K562 (cell line): ENCODE data around the gene DEF6. TPM values are rescaled to one million over a fixed set of nuclear protein-coding genes. Genes with fewer than 3 reads are reported as not detected.

Experiments
- BCOR ChIP-seq: fragments of 450-650 bp; IDR thresholded peaks from 2 replicates; pipeline ENCODE4 v1.6.1; 2016
- BHLHE40 ChIP-seq: IDR thresholded peaks from 2 replicates; pipeline ENCODE4 v1.6.1; 2011; ENCODE audit warnings: low read length, improper control_type of control experiment
- CHD4 ChIP-seq: fragments of 200-600 bp; sonication (generic); IDR thresholded peaks from 3 replicates; pipeline ENCODE4 v1.6.1; 2012; ENCODE audit warnings: low read depth, mild to moderate bottlenecking, mixed read lengths, low read length, inconsistent platforms; ENCODE audit not compliant: insufficient read depth, insufficient replicate concordance, poor library complexity, severe bottlenecking
- FOXK1 ChIP-seq: sonication (generic); formaldehyde crosslinking; IDR thresholded peaks from 2 replicates; pipeline ENCODE4 v1.8.0; 2022; ENCODE audit warnings: missing genetic modification reagents, mild to moderate bottlenecking, borderline replicate concordance
- PHF20 ChIP-seq: fragments of 450-650 bp; IDR thresholded peaks from 2 replicates; pipeline ENCODE4 v1.6.1; 2018; ENCODE audit not compliant: partially characterized antibody
- TOE1 ChIP-seq, 2 experiments: fragments of 450-650 bp in 1 of 2; sonication (generic) in 1 of 2; formaldehyde crosslinking in 1 of 2; IDR thresholded peaks; 2 replicates each; pipeline versions ENCODE4 v1.7.1 to v1.8.0; 2016 to 2022; ENCODE audit warnings: borderline replicate concordance in 2 of 2, mild to moderate bottlenecking in 2 of 2, antibody characterized with exemption in 1 of 2, inconsistent platforms in 1 of 2, low read depth in 1 of 2, missing genetic modification reagents in 1 of 2, moderate library complexity in 1 of 2
- ZNF253 ChIP-seq: fragments of 250-450 bp; sonication (Bioruptor Pico); conservative IDR thresholded peaks from 2 replicates; pipeline ENCODE4 v1.6.1; 2021; ENCODE audit warnings: mild to moderate bottlenecking
- polyA plus RNA-seq, 8 experiments: library from polyadenylated mRNA; depleted of rRNA in 4 of 8; stranded (reverse) in 5 of 8; unstranded in 3 of 8; fragments of >200 nt; fragmentation: Nextera tagmentation in 2 of 8; fragmentation: Illumina TruSeq in 1 of 8; extraction: Ambion mirVana in 2 of 8; extraction: Trizol in 1 of 8; gene quantifications; 2 replicates each; pipeline versions ENCODE4 v1.2.1 to v1.2.3, GENCODE V29; 2011 to 2014; ENCODE audit warnings: inconsistent platforms in 1 of 8, missing spikeins in 1 of 8
- total RNA-seq, 7 experiments: library from RNA; depleted of rRNA in 6 of 7; stranded (reverse); fragments of >200 nt in 6 of 7; fragmentation: Illumina TruSeq in 2 of 7; extraction: Trizol in 2 of 7; gene quantifications; 2 replicates each; pipeline versions ENCODE4 v1.2.1 to v1.2.3, GENCODE V29; 2011 to 2021; ENCODE audit warnings: low replicate concordance in 1 of 7
- TF ChIP-seq, protein P1 (sequence below): fragments of 250-450 bp; sonication (Bioruptor Pico); IDR thresholded peaks from 2 replicates; pipeline ENCODE4 v1.8.0; 2021; ENCODE audit warnings: mild to moderate bottlenecking, moderate library complexity
- TF ChIP-seq, protein P2 (sequence below): fragments of 250-450 bp; sonication (Bioruptor Pico); IDR thresholded peaks from 2 replicates; pipeline ENCODE4 v1.8.0; 2022; ENCODE audit warnings: moderate library complexity, mild to moderate bottlenecking, inconsistent platforms
- TF ChIP-seq, protein P3 (sequence below): fragments of 200-800 bp; sonication (Bioruptor generic); IDR thresholded peaks from 2 replicates; pipeline ENCODE4 v1.6.1; 2016; ENCODE audit warnings: missing genetic modification characterization, missing compliant biosample characterization
- TF ChIP-seq, protein P4 (sequence below), 2 experiments: IDR thresholded peaks in 1 of 2; conservative IDR thresholded peaks in 1 of 2; 2 replicates each; pipeline ENCODE4 v1.6.1; 2016; ENCODE audit warnings: low read depth in 2 of 2, mild to moderate bottlenecking in 1 of 2, missing compliant biosample characterization in 1 of 2, missing genetic modification characterization in 1 of 2, moderate library complexity in 1 of 2
- TF ChIP-seq, protein P5 (sequence below): fragments of 450-650 bp; IDR thresholded peaks from one replicate; pipeline ENCODE4 v1.6.1; 2018; ENCODE audit warnings: mild to moderate bottlenecking, moderate library complexity; ENCODE audit not compliant: partially characterized antibody

The DEF6 gene
- total and polyA plus RNA-seq, 9 of the 15 experiments (the other 6 are each of a cell fraction or from before 2014, with no cell fraction given): 1.3 to 44.6 (median 22.7) TPM

DNA sequence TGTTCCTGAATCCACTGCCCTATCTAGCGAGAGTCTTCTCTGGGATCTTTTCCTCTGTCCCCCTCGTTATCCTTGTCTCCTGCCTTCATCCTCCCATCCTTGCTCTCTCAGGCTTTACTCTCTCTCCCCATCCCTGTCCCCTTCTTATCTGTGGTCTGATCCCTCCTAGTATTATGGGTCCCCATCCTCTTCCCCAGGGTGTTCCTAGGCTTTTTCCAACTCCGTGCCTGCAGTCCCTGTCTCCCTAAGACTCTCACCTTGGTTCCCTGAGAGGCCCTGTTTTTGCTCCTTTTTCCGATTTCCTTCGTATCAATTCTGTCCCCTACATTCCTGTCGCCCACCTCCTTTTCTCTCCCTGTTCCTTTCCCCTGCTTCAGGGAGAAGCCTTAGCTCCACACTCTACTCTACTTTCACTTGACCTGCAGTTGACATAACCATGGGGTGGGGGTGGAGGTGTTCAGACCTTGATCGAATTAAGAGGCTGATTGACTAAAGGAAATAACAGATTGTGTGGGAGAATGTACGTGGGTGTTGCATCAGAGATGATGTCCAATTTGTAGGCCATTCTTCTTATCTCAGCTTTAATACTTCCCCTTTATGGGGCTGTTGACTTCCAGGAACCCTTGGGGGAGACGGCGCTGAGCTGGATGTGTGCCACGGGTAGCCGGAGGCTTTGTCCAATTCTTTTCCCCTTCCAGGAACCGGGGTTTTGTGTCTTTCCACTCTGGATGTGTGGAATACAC, 45.6 kb downstream of the DEF6 start (continued):
- TF ChIP-seq, protein P1, sequence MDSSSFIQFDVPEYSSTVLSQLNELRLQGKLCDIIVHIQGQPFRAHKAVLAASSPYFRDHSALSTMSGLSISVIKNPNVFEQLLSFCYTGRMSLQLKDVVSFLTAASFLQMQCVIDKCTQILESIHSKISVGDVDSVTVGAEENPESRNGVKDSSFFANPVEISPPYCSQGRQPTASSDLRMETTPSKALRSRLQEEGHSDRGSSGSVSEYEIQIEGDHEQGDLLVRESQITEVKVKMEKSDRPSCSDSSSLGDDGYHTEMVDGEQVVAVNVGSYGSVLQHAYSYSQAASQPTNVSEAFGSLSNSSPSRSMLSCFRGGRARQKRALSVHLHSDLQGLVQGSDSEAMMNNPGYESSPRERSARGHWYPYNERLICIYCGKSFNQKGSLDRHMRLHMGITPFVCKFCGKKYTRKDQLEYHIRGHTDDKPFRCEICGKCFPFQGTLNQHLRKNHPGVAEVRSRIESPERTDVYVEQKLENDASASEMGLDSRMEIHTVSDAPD: no peak
- TF ChIP-seq CHD4: no peak
- TF ChIP-seq, protein P2, sequence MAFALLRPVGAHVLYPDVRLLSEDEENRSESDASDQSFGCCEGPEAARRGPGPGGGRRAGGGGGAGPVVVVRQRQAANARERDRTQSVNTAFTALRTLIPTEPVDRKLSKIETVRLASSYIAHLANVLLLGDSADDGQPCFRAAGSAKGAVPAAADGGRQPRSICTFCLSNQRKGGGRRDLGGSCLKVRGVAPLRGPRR (CRISPR knock-in tag): no peak
- TF ChIP-seq, protein P3, sequence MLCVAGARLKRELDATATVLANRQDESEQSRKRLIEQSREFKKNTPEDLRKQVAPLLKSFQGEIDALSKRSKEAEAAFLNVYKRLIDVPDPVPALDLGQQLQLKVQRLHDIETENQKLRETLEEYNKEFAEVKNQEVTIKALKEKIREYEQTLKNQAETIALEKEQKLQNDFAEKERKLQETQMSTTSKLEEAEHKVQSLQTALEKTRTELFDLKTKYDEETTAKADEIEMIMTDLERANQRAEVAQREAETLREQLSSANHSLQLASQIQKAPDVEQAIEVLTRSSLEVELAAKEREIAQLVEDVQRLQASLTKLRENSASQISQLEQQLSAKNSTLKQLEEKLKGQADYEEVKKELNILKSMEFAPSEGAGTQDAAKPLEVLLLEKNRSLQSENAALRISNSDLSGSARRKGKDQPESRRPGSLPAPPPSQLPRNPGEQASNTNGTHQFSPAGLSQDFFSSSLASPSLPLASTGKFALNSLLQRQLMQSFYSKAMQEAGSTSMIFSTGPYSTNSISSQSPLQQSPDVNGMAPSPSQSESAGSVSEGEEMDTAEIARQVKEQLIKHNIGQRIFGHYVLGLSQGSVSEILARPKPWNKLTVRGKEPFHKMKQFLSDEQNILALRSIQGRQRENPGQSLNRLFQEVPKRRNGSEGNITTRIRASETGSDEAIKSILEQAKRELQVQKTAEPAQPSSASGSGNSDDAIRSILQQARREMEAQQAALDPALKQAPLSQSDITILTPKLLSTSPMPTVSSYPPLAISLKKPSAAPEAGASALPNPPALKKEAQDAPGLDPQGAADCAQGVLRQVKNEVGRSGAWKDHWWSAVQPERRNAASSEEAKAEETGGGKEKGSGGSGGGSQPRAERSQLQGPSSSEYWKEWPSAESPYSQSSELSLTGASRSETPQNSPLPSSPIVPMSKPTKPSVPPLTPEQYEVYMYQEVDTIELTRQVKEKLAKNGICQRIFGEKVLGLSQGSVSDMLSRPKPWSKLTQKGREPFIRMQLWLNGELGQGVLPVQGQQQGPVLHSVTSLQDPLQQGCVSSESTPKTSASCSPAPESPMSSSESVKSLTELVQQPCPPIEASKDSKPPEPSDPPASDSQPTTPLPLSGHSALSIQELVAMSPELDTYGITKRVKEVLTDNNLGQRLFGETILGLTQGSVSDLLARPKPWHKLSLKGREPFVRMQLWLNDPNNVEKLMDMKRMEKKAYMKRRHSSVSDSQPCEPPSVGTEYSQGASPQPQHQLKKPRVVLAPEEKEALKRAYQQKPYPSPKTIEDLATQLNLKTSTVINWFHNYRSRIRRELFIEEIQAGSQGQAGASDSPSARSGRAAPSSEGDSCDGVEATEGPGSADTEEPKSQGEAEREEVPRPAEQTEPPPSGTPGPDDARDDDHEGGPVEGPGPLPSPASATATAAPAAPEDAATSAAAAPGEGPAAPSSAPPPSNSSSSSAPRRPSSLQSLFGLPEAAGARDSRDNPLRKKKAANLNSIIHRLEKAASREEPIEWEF (CRISPR knock-in tag): peak; percentile 82; the same call in 1 of the 2 replicates
- TF ChIP-seq PHF20: no peak
- TF ChIP-seq, protein P4, sequence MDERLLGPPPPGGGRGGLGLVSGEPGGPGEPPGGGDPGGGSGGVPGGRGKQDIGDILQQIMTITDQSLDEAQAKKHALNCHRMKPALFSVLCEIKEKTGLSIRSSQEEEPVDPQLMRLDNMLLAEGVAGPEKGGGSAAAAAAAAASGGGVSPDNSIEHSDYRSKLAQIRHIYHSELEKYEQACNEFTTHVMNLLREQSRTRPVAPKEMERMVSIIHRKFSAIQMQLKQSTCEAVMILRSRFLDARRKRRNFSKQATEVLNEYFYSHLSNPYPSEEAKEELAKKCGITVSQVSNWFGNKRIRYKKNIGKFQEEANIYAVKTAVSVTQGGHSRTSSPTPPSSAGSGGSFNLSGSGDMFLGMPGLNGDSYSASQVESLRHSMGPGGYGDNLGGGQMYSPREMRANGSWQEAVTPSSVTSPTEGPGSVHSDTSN (CRISPR knock-in tag; IDR thresholded peaks at IDR 0.05; ENCODE audit: low read depth): no peak
- TF ChIP-seq, protein P4 (tag; conservative IDR thresholded peaks at IDR 0.05; ENCODE audit: low read depth): peak; percentile 32; the same call in 1 of the 2 replicates
- peak; percentile 81 for TF ChIP-seq BHLHE40
- peak; percentile 87; the same call in 1 of the 2 replicates for TF ChIP-seq FOXK1
- peak; percentile 99 for TF ChIP-seq BCOR
- TF ChIP-seq ZNF253: no peak
- peak; percentile 36; the same call in 1 of the 2 replicates for TF ChIP-seq TOE1 (IDR thresholded peaks at IDR 0.05; ENCODE audit: borderline replicate concordance)
- TF ChIP-seq TOE1 (CRISPR knock-in tag; IDR thresholded peaks at IDR 0.05; ENCODE audit: borderline replicate concordance, low read depth): no peak
- TF ChIP-seq, protein P5, sequence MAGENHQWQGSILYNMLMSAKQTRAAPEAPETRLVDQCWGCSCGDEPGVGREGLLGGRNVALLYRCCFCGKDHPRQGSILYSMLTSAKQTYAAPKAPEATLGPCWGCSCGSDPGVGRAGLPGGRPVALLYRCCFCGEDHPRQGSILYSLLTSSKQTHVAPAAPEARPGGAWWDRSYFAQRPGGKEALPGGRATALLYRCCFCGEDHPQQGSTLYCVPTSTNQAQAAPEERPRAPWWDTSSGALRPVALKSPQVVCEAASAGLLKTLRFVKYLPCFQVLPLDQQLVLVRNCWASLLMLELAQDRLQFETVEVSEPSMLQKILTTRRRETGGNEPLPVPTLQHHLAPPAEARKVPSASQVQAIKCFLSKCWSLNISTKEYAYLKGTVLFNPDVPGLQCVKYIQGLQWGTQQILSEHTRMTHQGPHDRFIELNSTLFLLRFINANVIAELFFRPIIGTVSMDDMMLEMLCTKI: no peak
